Neural cell (in vitro differentiated cells): ENCODE measurements around the gene TPRG1.

ENCODE experiments used
- CTCF ChIP-seq: fragments of 450-650 bp; IDR thresholded peaks from 2 replicates; pipeline ENCODE4 v1.5.1; 2014; ENCODE audit warnings: antibody characterized with exemption, mild to moderate bottlenecking, moderate library complexity; ENCODE audit not compliant: poor library complexity, severe bottlenecking
- POLR2AphosphoS5 ChIP-seq: IDR thresholded peaks from 2 replicates; pipeline ENCODE4 v1.6.1; 2012
- RAD21 ChIP-seq: fragments of 450-650 bp; conservative IDR thresholded peaks from 2 replicates; pipeline ENCODE4 v1.6.1; 2014; ENCODE audit warnings: antibody characterized with exemption, mild to moderate bottlenecking, moderate library complexity
- TAF1 ChIP-seq: IDR thresholded peaks from 2 replicates; pipeline ENCODE4 v1.6.1; 2012; ENCODE audit warnings: low read depth

GRCh38 chr3:189282189-189282588 lies 110.4 kb downstream of the TPRG1 start:
- TF ChIP-seq CTCF (no peak), TAF1 (no peak), POLR2AphosphoS5 (no peak), RAD21 (no peak)
